ENCODE data around the gene SEC23A.

Gene SEC23A

GRCh38 chr14:38982278-38982677, 120.8 kb downstream of the SEC23A start:
- no peak for DNase-seq
